H1 (cell line): ENCODE measurements around the gene TNS3. TPM values are rescaled to one million over a fixed set of nuclear protein-coding genes. Genes with fewer than 3 reads are reported as not detected.

Experiments
- GTF2F1 ChIP-seq: IDR thresholded peaks from 2 replicates; pipeline ENCODE4 v1.6.1; 2012; ENCODE audit warnings: low read depth, low read length, improper control_type of control experiment, borderline replicate concordance
- polyA plus RNA-seq, 7 experiments: library from polyadenylated mRNA; depleted of rRNA in 3 of 7; stranded (reverse) in 5 of 7; unstranded in 2 of 7; fragments of >200 nt in 5 of 7; fragments of 200-250 nt in 2 of 7; gene quantifications; 1 replicate in 5 of 7; 2 replicates in 1 of 7; 4 replicates in 1 of 7; pipeline versions ENCODE4 v1.2.1 to v1.2.3, GENCODE V29; 2011 to 2013; ENCODE audit warnings: missing spikeins in 2 of 7, mixed read lengths in 2 of 7
- total RNA-seq: library from RNA; stranded (reverse); fragmentation: NEBNext Ultra II Directional; extraction: Animal tissue kit (Norgen Biotek cat#: 25700); gene quantifications from 2 replicates; pipeline ENCODE4 v1.2.1, GENCODE V29; 2021

The TNS3 gene
- total and polyA plus RNA-seq, 2 of the 8 experiments (the other 6 are each of a cell fraction or from before 2014, with no cell fraction given): 11.9 to 24.2 TPM

- TF ChIP-seq GTF2F1: no peak
- TF ChIP-seq, all 59 proteins: peak for 0
Observed at GRCh38 chr7:47255007-47255406, 326.9 kb downstream of the TNS3 start (continued).
